K562 (cell line): ENCODE data around the gene EEPD1. TPM values are rescaled to one million over a fixed set of nuclear protein-coding genes. Genes with fewer than 3 reads are reported as not detected.
"Not testable (repeated sequence)": the region's sequence is repeated elsewhere in the genome, so short reads cannot be mapped to it uniquely, and the experiment has no call there.

Experiments
- ATAC-seq: fragments of 200-7000 bp; cut with Tn5 transposase; 3 replicates; pipeline ENCODE4 v1.9.1; 2020; ENCODE audit warnings: moderate library complexity
- BruUV-seq: library from RNA; stranded (reverse); fragments of 400-500 nt; replicated peaks from 2 replicates; lab custom pipeline; 2021; lab: Mats Ljungman, UMichigan
- CTCF ChIA-PET: fragments of 300-600 bp; formaldehyde crosslinking; extraction: SDS; loops from one replicate; lab custom pipeline; 2021; ENCODE audit warnings: low intra/inter-chr PET ratio; lab: Yijun Ruan, JAX
- POLR2A ChIA-PET: fragments of 300-600, 350-650 bp; sonication (Branson Sonifier 250); formaldehyde crosslinking; extraction: SDS; loops from one replicate; lab custom pipeline; 2021; ENCODE audit warnings: antibody characterized with exemption, inconsistent platforms; lab: Yijun Ruan, JAX
- DNase-seq, 4 experiments: peaks; one replicate each; pipeline versions ENCODE4 v3.0.0 to v3.0.0-alpha.2; 2011 to 2018; ENCODE audit warnings: low spot score in 3 of 4, mixed read lengths in 3 of 4; ENCODE audit errors: extremely low read depth in 1 of 4
- FAIRE-seq: peaks from 2 replicates; lab custom pipeline; 2011; peaks lifted over from hg19 to GRCh38; lab: Jason Lieb, UNC
- H2AFZ ChIP-seq: 2 replicates; pipeline ENCODE4 v1.6.0; 2011; ENCODE audit warnings: low read depth, low read length, control low read depth, inconsistent platforms
- H3K27ac ChIP-seq: fragments of 200-600 bp; 3 replicates; pipeline ENCODE4 v1.8.0; 2011; ENCODE audit warnings: low read depth, mild to moderate bottlenecking, control low read depth, inconsistent platforms, low read length, moderate library complexity, mixed read lengths; ENCODE audit errors: extremely low read depth
- H3K27me3 ChIP-seq, 2 experiments: fragments of 300-600 bp in 1 of 2; 2 replicates in 1 of 2; 3 replicates in 1 of 2; pipeline versions ENCODE4 v1.6.0 to v1.8.0; 2011; ENCODE audit warnings: inconsistent platforms in 2 of 2, low read length in 2 of 2, mild to moderate bottlenecking in 1 of 2, mixed read lengths in 1 of 2, moderate library complexity in 1 of 2; ENCODE audit not compliant: control insufficient read depth in 2 of 2, insufficient read depth in 2 of 2
- H3K36me3 ChIP-seq: fragments of 300-600 bp; 3 replicates; pipeline ENCODE4 v1.8.0; 2011; ENCODE audit warnings: mild to moderate bottlenecking, low read length, inconsistent platforms; ENCODE audit not compliant: control insufficient read depth, insufficient read depth
- H3K4me1 ChIP-seq, 2 experiments: fragments of 200-600 bp in 1 of 2; replicated peaks in 1 of 2; 2 replicates in 1 of 2; 3 replicates in 1 of 2; pipeline versions ENCODE4 v1.5.1 to v1.8.0; 2011; ENCODE audit warnings: inconsistent platforms in 2 of 2, low read length in 2 of 2, mild to moderate bottlenecking in 1 of 2, mixed read lengths in 1 of 2, moderate library complexity in 1 of 2; ENCODE audit not compliant: control insufficient read depth in 2 of 2, insufficient read depth in 2 of 2
- H3K4me2 ChIP-seq: 2 replicates; pipeline ENCODE4 v1.6.1; 2011; ENCODE audit warnings: low read length, control low read depth, inconsistent platforms, mixed read lengths; ENCODE audit not compliant: insufficient read depth
- H3K4me3 ChIP-seq: fragments of 200-600 bp; sonication (generic), shearing (Covaris generic); 2 replicates; pipeline ENCODE4 v1.5.1; 2016; ENCODE audit warnings: control low read depth, inconsistent platforms
- H3K79me2 ChIP-seq: fragments of 200-600 bp; 3 replicates; pipeline ENCODE4 v1.8.0; 2011; ENCODE audit warnings: low read length, inconsistent platforms; ENCODE audit not compliant: control insufficient read depth, insufficient read depth
- H3K9ac ChIP-seq, 2 experiments: 2 replicates each; pipeline versions ENCODE4 v1.6.0 to v1.6.1; 2011; ENCODE audit warnings: low read depth in 2 of 2, low read length in 2 of 2, control low read depth in 1 of 2, inconsistent platforms in 1 of 2, mild to moderate bottlenecking in 1 of 2, mixed read lengths in 1 of 2; ENCODE audit not compliant: insufficient read depth in 1 of 2
- H3K9me1 ChIP-seq: one replicate; pipeline ENCODE4 v1.6.0; 2011; ENCODE audit warnings: inconsistent platforms, mild to moderate bottlenecking, low read length, moderate library complexity; ENCODE audit not compliant: control insufficient read depth, insufficient read depth
- H3K9me3 ChIP-seq: replicated peaks from 2 replicates; pipeline ENCODE4 v1.5.1; 2011; ENCODE audit warnings: low read depth, low read length, inconsistent platforms; ENCODE audit not compliant: control insufficient read depth, insufficient read depth
- H4K20me1 ChIP-seq: replicated peaks from 2 replicates; pipeline ENCODE4 v1.6.1; 2011; ENCODE audit warnings: low read length, inconsistent platforms, mixed read lengths; ENCODE audit not compliant: control insufficient read depth, insufficient read depth
- ZNF146 ChIP-seq: IDR thresholded peaks from one replicate; pipeline ENCODE4 v1.6.1; 2018; ENCODE audit warnings: missing compliant biosample characterization; ENCODE audit not compliant: unreplicated experiment
- WGBS: fragments of 100-300 bp; shearing (Covaris generic); methylation state at CpG from one replicate; pipeline ENCODE4 v1.1.6; 2016; ENCODE audit warnings: low coverage, mixed read lengths; ENCODE audit not compliant: insufficient coverage; ENCODE audit errors: missing lambda C conversion rate; 5-methylcytosine and 5-hydroxymethylcytosine counted together
- in situ Hi-C: fragments of 300-500 bp; cut with MboI; formaldehyde crosslinking; loops from 4 replicates; pipeline ENCODE4 v1.15.0; 2018; ENCODE audit warnings: inconsistent platforms, mixed read lengths
- intact Hi-C: fragments of 100-400 bp; cut with micrococcal nuclease; formaldehyde crosslinking; loops from 2 replicates; pipeline ENCODE4 v1.14.2; 2022
- polyA plus RNA-seq, 8 experiments: library from polyadenylated mRNA; depleted of rRNA in 4 of 8; stranded (reverse) in 5 of 8; unstranded in 3 of 8; fragments of >200 nt; fragmentation: Nextera tagmentation in 2 of 8; fragmentation: Illumina TruSeq in 1 of 8; extraction: Ambion mirVana in 2 of 8; extraction: Trizol in 1 of 8; gene quantifications; 2 replicates each; pipeline versions ENCODE4 v1.2.1 to v1.2.3, GENCODE V29; 2011 to 2014; ENCODE audit warnings: inconsistent platforms in 1 of 8, missing spikeins in 1 of 8
- total RNA-seq, 7 experiments: library from RNA; depleted of rRNA in 6 of 7; stranded (reverse); fragments of >200 nt in 6 of 7; fragmentation: Illumina TruSeq in 2 of 7; extraction: Trizol in 2 of 7; gene quantifications; 2 replicates each; pipeline versions ENCODE4 v1.2.1 to v1.2.3, GENCODE V29; 2011 to 2021; ENCODE audit warnings: low replicate concordance in 1 of 7

EEPD1 gene
- total and polyA plus RNA-seq, 9 of the 15 experiments (the other 6 are each of a cell fraction or from before 2014, with no cell fraction given), result 0.01 to 1.5 (median 0.74) TPM; not detected in 1

GRCh38 chr7:36119983-36120646 is 32.9 kb upstream of the EEPD1 start:
- not testable (repeated sequence) for BruUV-seq

GRCh38 chr7:36125630-36126029 is 27.4 kb upstream of the EEPD1 start:
- H3K9me1 ChIP-seq, DNase-seq, H4K20me1 ChIP-seq, H3K4me2 ChIP-seq, POLR2A ChIA-PET, in situ Hi-C loops, H3K27me3 ChIP-seq, BruUV-seq, ATAC-seq, H3K79me2 ChIP-seq, FAIRE-seq, H3K4me1 ChIP-seq, H2AFZ ChIP-seq, CTCF ChIA-PET, H3K9ac ChIP-seq, H3K4me3 ChIP-seq, H3K36me3 ChIP-seq, H3K9me3 ChIP-seq, H3K27ac ChIP-seq: not testable (repeated sequence)
- TF ChIP-seq ZNF146 (CRISPR knock-in tag), result peak; percentile 62
- intact Hi-C loops, result loop anchor here (5.0 kb wide), 1 partner anchor 138 kb away; no protein-coding TSS in a partner anchor
- 13% methylated on average over 2 of the region's 2 CpGs for WGBS

More at GRCh38 chr7:36119983-36120646, 32.9 kb upstream of the EEPD1 start:
- H2AFZ ChIP-seq, H3K4me3 ChIP-seq, H3K79me2 ChIP-seq, DNase-seq, H3K36me3 ChIP-seq, H3K9me1 ChIP-seq, H3K27ac ChIP-seq, FAIRE-seq, H3K4me1 ChIP-seq, H3K9ac ChIP-seq, in situ Hi-C loops, ATAC-seq, H3K9me3 ChIP-seq, H3K4me2 ChIP-seq, CTCF ChIA-PET, intact Hi-C loops, H4K20me1 ChIP-seq: not testable (repeated sequence)
- H3K27me3 ChIP-seq, result peaks cover 13 to 31% of the 10 kb centered on the region in 2 experiments; a peak in 4 of 5 replicates
- WGBS, result 2% methylated on average over 13 of the region's 13 CpGs
- POLR2A ChIA-PET, result interaction anchor here (0.6 to 1.8 kb wide), 2 partner anchors 14 to 447 kb away, joined by 3 to 4 read pairs; no protein-coding TSS in a partner anchor
